Measurements from ENCODE around the gene PGAP2.

DNA sequence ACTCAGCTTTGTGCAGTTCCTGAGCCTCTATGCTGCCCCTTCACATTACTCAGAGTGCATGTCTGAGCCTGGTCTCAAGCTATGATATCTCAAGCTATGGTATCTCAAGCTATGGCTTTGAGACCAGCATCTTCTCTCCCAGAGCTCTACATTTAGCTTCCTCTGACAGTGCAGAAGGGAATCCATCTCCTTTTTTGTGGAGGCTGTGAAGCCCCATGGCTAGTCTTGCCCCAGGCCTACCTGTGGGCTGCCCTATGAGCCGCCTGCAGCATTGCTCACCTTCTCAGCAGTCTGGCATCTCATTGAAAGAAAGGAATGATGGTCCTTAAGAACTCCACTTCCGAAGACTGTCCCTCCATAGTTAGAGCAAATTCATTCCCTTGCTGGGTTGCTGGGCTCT lies 12.6 kb downstream of the PGAP2 start:
- TF ChIP-seq JUND (IDR thresholded peaks at IDR 0.05; ENCODE audit: low read depth, low read length), result no peak
- TF ChIP-seq ZNF24 (IDR thresholded peaks at IDR 0.05), result no peak
- no peak for TF ChIP-seq SMC3 (IDR thresholded peaks at IDR 0.05; ENCODE audit: borderline replicate concordance, low read length)
- TF ChIP-seq, protein P1, sequence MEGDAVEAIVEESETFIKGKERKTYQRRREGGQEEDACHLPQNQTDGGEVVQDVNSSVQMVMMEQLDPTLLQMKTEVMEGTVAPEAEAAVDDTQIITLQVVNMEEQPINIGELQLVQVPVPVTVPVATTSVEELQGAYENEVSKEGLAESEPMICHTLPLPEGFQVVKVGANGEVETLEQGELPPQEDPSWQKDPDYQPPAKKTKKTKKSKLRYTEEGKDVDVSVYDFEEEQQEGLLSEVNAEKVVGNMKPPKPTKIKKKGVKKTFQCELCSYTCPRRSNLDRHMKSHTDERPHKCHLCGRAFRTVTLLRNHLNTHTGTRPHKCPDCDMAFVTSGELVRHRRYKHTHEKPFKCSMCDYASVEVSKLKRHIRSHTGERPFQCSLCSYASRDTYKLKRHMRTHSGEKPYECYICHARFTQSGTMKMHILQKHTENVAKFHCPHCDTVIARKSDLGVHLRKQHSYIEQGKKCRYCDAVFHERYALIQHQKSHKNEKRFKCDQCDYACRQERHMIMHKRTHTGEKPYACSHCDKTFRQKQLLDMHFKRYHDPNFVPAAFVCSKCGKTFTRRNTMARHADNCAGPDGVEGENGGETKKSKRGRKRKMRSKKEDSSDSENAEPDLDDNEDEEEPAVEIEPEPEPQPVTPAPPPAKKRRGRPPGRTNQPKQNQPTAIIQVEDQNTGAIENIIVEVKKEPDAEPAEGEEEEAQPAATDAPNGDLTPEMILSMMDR (IDR thresholded peaks at IDR 0.05 in 2 of 3, conservative IDR thresholded peaks at IDR 0.05 in 1 of 3; ENCODE audit: control insufficient read depth in 2 of 3, extremely low read depth in 1 of 3, insufficient read depth in 1 of 3, low read depth in 3 of 3, low read length in 3 of 3), result no peak
- TF ChIP-seq ESRRA (IDR thresholded peaks at IDR 0.05; ENCODE audit: low read length), result no peak
- TF ChIP-seq POU2F2 (IDR thresholded peaks at IDR 0.05; ENCODE audit: borderline replicate concordance, low read depth, low read length), result no peak
- no peak for TF ChIP-seq SUPT20H (IDR thresholded peaks at IDR 0.05; ENCODE audit: borderline replicate concordance, control insufficient read depth, low read depth, low read length)
- TF ChIP-seq SP1 (IDR thresholded peaks at IDR 0.05; ENCODE audit: low read depth, low read length), result no peak
- TF ChIP-seq, protein P2, sequence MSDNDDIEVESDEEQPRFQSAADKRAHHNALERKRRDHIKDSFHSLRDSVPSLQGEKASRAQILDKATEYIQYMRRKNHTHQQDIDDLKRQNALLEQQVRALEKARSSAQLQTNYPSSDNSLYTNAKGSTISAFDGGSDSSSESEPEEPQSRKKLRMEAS (IDR thresholded peaks at IDR 0.05; ENCODE audit: low read depth, low read length), result no peak
- no peak for TF ChIP-seq MTA3 (IDR thresholded peaks at IDR 0.05; ENCODE audit: borderline replicate concordance, low read length)
- TF ChIP-seq EP300 (IDR thresholded peaks at IDR 0.05; ENCODE audit: borderline replicate concordance in 1 of 2, control insufficient read depth in 1 of 2, low read depth in 2 of 2, low read length in 2 of 2), result no peak
- TF ChIP-seq SREBF2 (IDR thresholded peaks at IDR 0.05; ENCODE audit: low read length), result no peak
- TF ChIP-seq TCF12 (IDR thresholded peaks at IDR 0.05; ENCODE audit: low read depth, low read length), result no peak
- TF ChIP-seq, protein P3, sequence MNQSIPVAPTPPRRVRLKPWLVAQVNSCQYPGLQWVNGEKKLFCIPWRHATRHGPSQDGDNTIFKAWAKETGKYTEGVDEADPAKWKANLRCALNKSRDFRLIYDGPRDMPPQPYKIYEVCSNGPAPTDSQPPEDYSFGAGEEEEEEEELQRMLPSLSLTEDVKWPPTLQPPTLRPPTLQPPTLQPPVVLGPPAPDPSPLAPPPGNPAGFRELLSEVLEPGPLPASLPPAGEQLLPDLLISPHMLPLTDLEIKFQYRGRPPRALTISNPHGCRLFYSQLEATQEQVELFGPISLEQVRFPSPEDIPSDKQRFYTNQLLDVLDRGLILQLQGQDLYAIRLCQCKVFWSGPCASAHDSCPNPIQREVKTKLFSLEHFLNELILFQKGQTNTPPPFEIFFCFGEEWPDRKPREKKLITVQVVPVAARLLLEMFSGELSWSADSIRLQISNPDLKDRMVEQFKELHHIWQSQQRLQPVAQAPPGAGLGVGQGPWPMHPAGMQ (IDR thresholded peaks at IDR 0.05; ENCODE audit: borderline replicate concordance), result no peak

Data from GM12878 (cell line).